Astrocyte of the cerebellum (primary cell): ENCODE data around the gene KIAA0513.
"Not testable (repeated sequence)": the region's sequence is repeated elsewhere in the genome, so short reads cannot be mapped to it uniquely, and the experiment has no call there.

Experiments used
- DNase-seq: peaks from one replicate; pipeline ENCODE4 v3.0.0-alpha.2; 2011; ENCODE audit warnings: low read depth
- H3K4me3 ChIP-seq: 2 replicates; pipeline ENCODE4 v1.5.1; 2011; ENCODE audit warnings: mild to moderate bottlenecking, low read depth, low read length, moderate library complexity
- in situ Hi-C: cut with HindIII; loops from 2 replicates; pipeline ENCODE4 v1.10.0; 2017; ENCODE audit warnings: low sequenced_read_pairs
- TF ChIP-seq, protein P1 (sequence below): IDR thresholded peaks from 2 replicates; pipeline ENCODE4 v1.5.1; 2012; ENCODE audit warnings: low read length, low read depth, moderate library complexity, mild to moderate bottlenecking; ENCODE audit errors: missing control alignments

The KIAA0513 gene

GRCh38 chr16:85047867-85048455 is 20.4 kb downstream of the KIAA0513 start:
- TF ChIP-seq, protein P1, sequence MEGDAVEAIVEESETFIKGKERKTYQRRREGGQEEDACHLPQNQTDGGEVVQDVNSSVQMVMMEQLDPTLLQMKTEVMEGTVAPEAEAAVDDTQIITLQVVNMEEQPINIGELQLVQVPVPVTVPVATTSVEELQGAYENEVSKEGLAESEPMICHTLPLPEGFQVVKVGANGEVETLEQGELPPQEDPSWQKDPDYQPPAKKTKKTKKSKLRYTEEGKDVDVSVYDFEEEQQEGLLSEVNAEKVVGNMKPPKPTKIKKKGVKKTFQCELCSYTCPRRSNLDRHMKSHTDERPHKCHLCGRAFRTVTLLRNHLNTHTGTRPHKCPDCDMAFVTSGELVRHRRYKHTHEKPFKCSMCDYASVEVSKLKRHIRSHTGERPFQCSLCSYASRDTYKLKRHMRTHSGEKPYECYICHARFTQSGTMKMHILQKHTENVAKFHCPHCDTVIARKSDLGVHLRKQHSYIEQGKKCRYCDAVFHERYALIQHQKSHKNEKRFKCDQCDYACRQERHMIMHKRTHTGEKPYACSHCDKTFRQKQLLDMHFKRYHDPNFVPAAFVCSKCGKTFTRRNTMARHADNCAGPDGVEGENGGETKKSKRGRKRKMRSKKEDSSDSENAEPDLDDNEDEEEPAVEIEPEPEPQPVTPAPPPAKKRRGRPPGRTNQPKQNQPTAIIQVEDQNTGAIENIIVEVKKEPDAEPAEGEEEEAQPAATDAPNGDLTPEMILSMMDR: no peak
- H3K4me3 ChIP-seq: no peak overlapping the region
- in situ Hi-C loops: no loop called here
- DNase-seq: no peak

DNA sequence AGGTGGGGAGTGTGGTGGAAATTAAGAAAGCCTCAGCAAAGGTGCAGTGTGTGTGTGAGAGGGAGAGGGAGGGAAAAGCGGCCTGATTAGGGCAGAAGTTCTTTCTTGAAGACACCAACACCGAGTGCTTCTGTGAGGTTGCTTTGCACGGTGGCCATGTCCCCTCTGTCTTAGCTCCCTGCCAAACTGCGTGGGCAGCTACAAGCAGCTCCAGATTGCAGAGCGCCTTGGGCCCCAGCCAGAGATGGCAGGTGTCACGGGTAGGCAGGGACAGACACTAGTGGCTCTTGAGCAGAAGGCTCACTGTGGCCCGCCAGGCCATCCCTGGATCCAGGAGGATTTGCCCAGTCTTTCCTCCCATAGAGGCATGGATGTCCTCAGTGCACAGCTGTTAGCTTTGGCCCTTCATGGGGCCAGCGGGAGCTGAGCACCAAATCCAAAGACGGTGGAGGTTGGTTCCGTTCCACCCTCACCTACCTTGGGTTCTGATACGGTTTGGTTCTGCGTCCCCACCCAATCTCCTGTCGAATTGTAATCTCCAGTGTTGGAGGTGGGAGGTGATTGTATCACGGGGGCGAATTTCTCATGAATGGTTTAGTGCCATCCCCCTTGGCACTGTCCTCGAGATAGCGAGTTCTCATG is 21.4 kb downstream of the KIAA0513 start:
- TF ChIP-seq, protein P1: no peak
- no peak for DNase-seq
- in situ Hi-C loops: no loop called here
- no peak overlapping the region for H3K4me3 ChIP-seq

- DNase-seq: no peak
- in situ Hi-C loops: loop anchor here (5.0 kb wide), 1 partner anchor 38 kb away; the partner anchor contains the start of gene ZDHHC7
- TF ChIP-seq, protein P1: no peak
- no peak overlapping the region for H3K4me3 ChIP-seq
Measured at GRCh38 chr16:85049706-85050305, 22.2 kb downstream of the KIAA0513 start.

- DNase-seq: no peak
- TF ChIP-seq, protein P1: no peak
- in situ Hi-C loops: loop anchor here (5.0 kb wide), 1 partner anchor 39 kb away; the partner anchor contains the start of gene ZDHHC7
- H3K4me3 ChIP-seq: no peak overlapping the region
Measured at GRCh38 chr16:85051067-85051581, 23.5 kb downstream of the KIAA0513 start.

- in situ Hi-C loops: loop anchor here (5.0 kb wide), 1 partner anchor 39 kb away; the partner anchor contains the start of gene ZDHHC7
- no peak for DNase-seq
- TF ChIP-seq, protein P1: no peak
- H3K4me3 ChIP-seq: no peak overlapping the region
Measured at GRCh38 chr16:85051683-85052082, 24.1 kb downstream of the KIAA0513 start.

- H3K4me3 ChIP-seq: no peak overlapping the region
- TF ChIP-seq, protein P1: no peak
- in situ Hi-C loops: loop anchor here (5.0 kb wide), 1 partner anchor 40 kb away; the partner anchor contains the start of gene ZDHHC7
- DNase-seq: peak; percentile 49
Measured at GRCh38 chr16:85052536-85052935, 24.9 kb downstream of the KIAA0513 start.

DNA sequence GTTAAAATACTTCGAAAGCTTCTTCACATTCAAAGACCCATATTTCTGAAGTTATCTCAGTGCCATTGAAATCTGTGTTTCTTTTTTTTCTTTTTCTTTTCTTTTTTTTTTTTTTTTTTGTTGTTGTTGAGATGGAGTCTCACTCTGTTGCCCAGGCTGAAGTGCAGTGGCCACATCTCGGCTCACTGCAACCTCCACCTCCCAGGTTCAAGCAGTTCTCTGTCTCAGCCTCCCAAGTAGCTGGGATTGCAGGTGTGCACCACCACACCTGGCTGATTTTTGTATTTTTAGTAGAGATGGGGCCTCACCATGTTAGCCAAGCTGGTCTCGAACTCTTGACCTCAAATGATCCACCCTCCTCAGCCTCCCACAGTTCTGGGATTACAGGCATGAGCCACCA is 26.7 kb downstream of the KIAA0513 start:
- in situ Hi-C loops: loop anchor here (5.0 kb wide), 1 partner anchor 42 kb away; the partner anchor contains the start of gene ZDHHC7
- H3K4me3 ChIP-seq: not testable (repeated sequence)

More for the DNA sequence above, 26.7 kb downstream of the KIAA0513 start:
- DNase-seq: not testable (repeated sequence)
